Sigmoid colon (tissue), 7 donors: ENCODE results near the gene PREX1. TPM values are rescaled to one million over a fixed set of nuclear protein-coding genes. Genes with fewer than 3 reads are reported as not detected.

Source experiments
- DNase-seq: peaks from one replicate; pipeline ENCODE4 v3.0.0-alpha.2; 2019
- H3K27ac ChIP-seq, 4 donors: fragments of 200-600 bp; sonication (generic); one replicate each; pipeline ENCODE4 v1.5.1; 2016 to 2019; ENCODE audit warnings: mild to moderate bottlenecking in 1 of 4
- H3K27me3 ChIP-seq, 3 donors: fragments of 200-600 bp; sonication (generic); one replicate each; pipeline ENCODE4 v1.5.1; 2019; ENCODE audit warnings: mild to moderate bottlenecking in 1 of 3
- H3K36me3 ChIP-seq, 4 donors: fragments of 200-600 bp; sonication (generic); one replicate each; pipeline ENCODE4 v1.5.1; 2016 to 2019
- H3K4me1 ChIP-seq, 4 donors: fragments of 200-600 bp; sonication (generic); one replicate each; pipeline ENCODE4 v1.5.1; 2017 to 2019
- H3K4me3 ChIP-seq, 4 donors: fragments of 200-600 bp; sonication (generic); one replicate each; pipeline ENCODE4 v1.5.1; 2017 to 2019; ENCODE audit warnings: mild to moderate bottlenecking in 2 of 4, moderate library complexity in 1 of 4
- H3K9me3 ChIP-seq, 4 donors: fragments of 200-600 bp in 3 of 4; sonication (generic) in 3 of 4; one replicate each; pipeline versions ENCODE4 v1.5.1 to v1.6.1; 2013 to 2019
- EP300 ChIP-seq, 4 donors: sonication (generic); formaldehyde crosslinking; IDR thresholded peaks; one replicate each; pipeline ENCODE4 v1.6.1; 2017; ENCODE audit warnings: antibody characterized with exemption in 4 of 4
- POLR2A ChIP-seq, 2 donors: fragments of 450-650 bp; IDR thresholded peaks; one replicate each; pipeline ENCODE4 v1.6.1; 2016; ENCODE audit warnings: antibody characterized with exemption in 2 of 2, mild to moderate bottlenecking in 2 of 2, moderate library complexity in 2 of 2
- POLR2AphosphoS5 ChIP-seq, 4 donors: sonication (generic); formaldehyde crosslinking; IDR thresholded peaks; one replicate each; pipeline ENCODE4 v1.6.1; 2017; ENCODE audit warnings: antibody characterized with exemption in 4 of 4
- WGBS, 2 donors: extraction: QIAGEN DNeasy Blood & Tissue Kit; methylation state at CpG; one replicate each; pipeline ENCODE4 v1.1.7; 2013; 5-methylcytosine and 5-hydroxymethylcytosine counted together
- intact Hi-C: fragments of 100-400 bp; cut with DNase I; formaldehyde crosslinking; loops from one replicate; pipeline ENCODE4 v1.15.1; 2023
- polyA plus RNA-seq, 3 donors: library from polyadenylated mRNA; stranded (reverse); fragments of 200-250 nt; gene quantifications; one replicate each; pipeline ENCODE4 v1.2.3, GENCODE V29; 2013
- total RNA-seq, 4 donors: library from RNA; depleted of rRNA; stranded (reverse); fragments of >200 nt; gene quantifications; one replicate each; pipeline ENCODE4 v1.1.0, GENCODE V29; 2016
- TF ChIP-seq, protein P1 (sequence below), 4 experiments: fragments of 450-650 bp in 3 of 4; fragments of 200-600 bp in 1 of 4; IDR thresholded peaks; one replicate each; pipeline ENCODE4 v1.5.1; 2016 to 2019; ENCODE audit warnings: antibody characterized with exemption in 4 of 4, mild to moderate bottlenecking in 3 of 4, moderate library complexity in 2 of 4
- donor health status: healthy with polysubstance abuse.
- donor health status: Bipolar disorder and iron deficiency.
- donor health status: healthy.

Gene PREX1
- total and polyA plus RNA-seq, 7 donors = 5.4 to 22.9 (median 15.5) TPM

DNA sequence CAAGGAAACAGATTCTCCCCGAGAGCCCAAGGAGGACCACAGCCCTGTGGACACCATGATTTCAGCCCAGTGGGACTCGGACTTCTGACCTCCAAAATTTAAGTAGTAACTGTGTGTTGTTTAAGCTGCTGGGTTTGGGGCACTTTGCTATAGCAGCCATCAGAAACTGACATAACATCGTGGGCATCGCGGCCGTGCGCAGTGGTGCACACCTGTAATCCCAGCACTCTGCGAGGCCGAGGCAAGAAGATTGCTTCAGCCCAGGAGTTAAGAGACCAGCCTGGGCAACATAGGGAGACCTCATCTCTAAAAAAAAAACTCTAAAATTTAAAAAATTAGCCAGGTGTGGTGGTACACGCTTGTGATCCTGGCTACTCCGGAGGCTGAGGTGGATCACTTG is 175.8 kb downstream of the PREX1 start:
- Histone ChIP-seq H3K4me1 (no peaks in the 10 kb centered on the region), H3K9me3 (no peaks in the 10 kb centered on the region), H3K27me3 (no peaks in the 10 kb centered on the region), H3K4me3 (no peak overlapping the region), H3K36me3 (peaks cover 0 to 25% (median 0%) of the 10 kb centered on the region in 4 donors), H3K27ac (no peak overlapping the region)
- intact Hi-C loops = no loop called here
- DNase-seq = no peak
- WGBS, 2 donors = 95 to 97% methylated on average over 11 of the region's 11 CpGs
- no peak for TF ChIP-seq EP300 (IDR thresholded peaks at IDR 0.05)
- TF ChIP-seq POLR2AphosphoS5 (IDR thresholded peaks at IDR 0.05) = no peak
- TF ChIP-seq, protein P1, sequence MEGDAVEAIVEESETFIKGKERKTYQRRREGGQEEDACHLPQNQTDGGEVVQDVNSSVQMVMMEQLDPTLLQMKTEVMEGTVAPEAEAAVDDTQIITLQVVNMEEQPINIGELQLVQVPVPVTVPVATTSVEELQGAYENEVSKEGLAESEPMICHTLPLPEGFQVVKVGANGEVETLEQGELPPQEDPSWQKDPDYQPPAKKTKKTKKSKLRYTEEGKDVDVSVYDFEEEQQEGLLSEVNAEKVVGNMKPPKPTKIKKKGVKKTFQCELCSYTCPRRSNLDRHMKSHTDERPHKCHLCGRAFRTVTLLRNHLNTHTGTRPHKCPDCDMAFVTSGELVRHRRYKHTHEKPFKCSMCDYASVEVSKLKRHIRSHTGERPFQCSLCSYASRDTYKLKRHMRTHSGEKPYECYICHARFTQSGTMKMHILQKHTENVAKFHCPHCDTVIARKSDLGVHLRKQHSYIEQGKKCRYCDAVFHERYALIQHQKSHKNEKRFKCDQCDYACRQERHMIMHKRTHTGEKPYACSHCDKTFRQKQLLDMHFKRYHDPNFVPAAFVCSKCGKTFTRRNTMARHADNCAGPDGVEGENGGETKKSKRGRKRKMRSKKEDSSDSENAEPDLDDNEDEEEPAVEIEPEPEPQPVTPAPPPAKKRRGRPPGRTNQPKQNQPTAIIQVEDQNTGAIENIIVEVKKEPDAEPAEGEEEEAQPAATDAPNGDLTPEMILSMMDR (IDR thresholded peaks at IDR 0.05) = no peak
- no peak for TF ChIP-seq POLR2A (IDR thresholded peaks at IDR 0.05)

DNA sequence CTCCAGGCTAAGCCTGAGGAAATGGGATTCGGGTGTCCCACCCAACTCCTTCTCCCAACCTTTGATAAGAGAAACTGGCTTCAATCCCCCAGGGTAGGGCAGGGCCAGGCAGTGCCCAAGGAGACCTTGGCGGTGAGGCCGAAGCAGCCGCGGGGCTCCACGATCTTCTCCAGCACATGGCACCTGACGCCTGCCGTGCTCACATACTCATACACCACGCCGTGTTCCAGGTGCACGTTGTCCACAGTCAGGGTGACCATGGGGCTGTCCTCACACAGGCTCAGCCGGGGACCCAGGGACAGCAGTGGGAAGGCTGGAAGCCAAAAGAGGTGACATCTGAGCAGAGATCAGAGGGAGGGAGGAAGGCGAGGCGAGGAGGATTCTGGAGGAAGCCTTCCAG is 176.5 kb downstream of the PREX1 start:
- no peak for TF ChIP-seq POLR2A (IDR thresholded peaks at IDR 0.05)
- TF ChIP-seq EP300 (IDR thresholded peaks at IDR 0.05) = no peak
- TF ChIP-seq, protein P1 (IDR thresholded peaks at IDR 0.05) = no peak
- TF ChIP-seq POLR2AphosphoS5 (IDR thresholded peaks at IDR 0.05) = no peak
- H3K27ac ChIP-seq = no peak overlapping the region
- DNase-seq = no peak
- no peaks in the 10 kb centered on the region for H3K4me1 ChIP-seq
- 94 to 97% methylated on average over 14 of the region's 14 CpGs for WGBS, 2 donors
- intact Hi-C loops = no loop called here
- no peak overlapping the region for H3K4me3 ChIP-seq
- H3K9me3 ChIP-seq = no peaks in the 10 kb centered on the region
- peaks cover 0 to 23% (median 0%) of the 10 kb centered on the region in 4 donors for H3K36me3 ChIP-seq
- no peaks in the 10 kb centered on the region for H3K27me3 ChIP-seq

DNA sequence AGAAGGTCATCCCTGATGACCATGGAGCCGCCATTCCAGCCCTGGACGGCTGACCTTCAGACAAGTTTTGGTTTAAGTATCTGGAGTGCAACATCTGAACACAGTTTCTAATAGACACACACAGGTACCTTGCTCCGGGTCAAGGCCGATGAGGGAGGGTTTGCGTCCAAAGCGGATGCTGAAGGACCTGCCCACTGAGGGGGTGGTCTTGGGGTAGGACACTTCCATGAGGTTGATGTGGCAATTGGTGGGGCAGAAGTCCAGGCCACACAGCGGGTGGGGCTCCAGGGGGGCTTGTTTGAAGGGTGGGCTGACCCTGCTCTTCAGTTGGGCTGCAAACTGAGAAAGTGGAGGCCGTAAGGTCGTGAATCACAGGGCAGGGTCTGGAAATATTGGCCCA is 177.9 kb downstream of the PREX1 start:
- no peak overlapping the region for H3K27ac ChIP-seq
- 96 to 97% methylated on average over 9 of the region's 9 CpGs for WGBS, 2 donors
- DNase-seq = no peak
- TF ChIP-seq, protein P1 (IDR thresholded peaks at IDR 0.05) = no peak
- TF ChIP-seq POLR2A (IDR thresholded peaks at IDR 0.05) (no peak), EP300 (IDR thresholded peaks at IDR 0.05) (no peak), POLR2AphosphoS5 (IDR thresholded peaks at IDR 0.05) (no peak)
- no peaks in the 10 kb centered on the region for H3K9me3 ChIP-seq
- no peaks in the 10 kb centered on the region for H3K27me3 ChIP-seq
- peaks cover 0 to 23% (median 0%) of the 10 kb centered on the region in 4 donors for H3K36me3 ChIP-seq
- no peak overlapping the region for H3K4me3 ChIP-seq
- intact Hi-C loops = no loop called here
- no peaks in the 10 kb centered on the region for H3K4me1 ChIP-seq

DNA sequence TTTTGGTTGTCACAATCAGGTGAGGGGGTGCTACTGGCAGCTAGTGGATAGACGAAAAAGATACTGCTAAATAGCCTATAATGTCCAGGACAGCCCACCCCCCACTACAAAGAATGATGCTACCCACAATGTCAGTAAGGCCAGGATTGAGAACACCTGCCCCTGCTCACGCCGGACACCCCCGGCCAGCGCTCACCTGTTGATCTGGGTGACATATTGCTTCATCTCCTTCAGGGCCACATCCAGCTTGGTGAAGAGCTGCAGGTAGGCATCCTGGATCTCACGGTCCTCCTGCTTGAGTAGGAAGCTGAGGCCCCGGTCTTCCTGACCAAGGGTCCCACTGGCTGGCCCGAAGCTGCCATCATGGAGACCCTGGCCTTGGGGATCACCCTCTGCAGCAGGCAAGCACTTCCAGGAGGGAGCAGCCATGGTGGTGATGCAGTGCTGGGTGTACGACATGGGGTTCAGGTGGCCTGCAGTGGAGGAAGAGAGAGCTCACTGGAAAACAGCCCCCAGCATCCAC is 178.6 kb downstream of the PREX1 start:
- intact Hi-C loops = no loop called here
- Histone ChIP-seq H3K27ac (no peak overlapping the region), H3K9me3 (no peaks in the 10 kb centered on the region), H3K4me3 (no peak overlapping the region), H3K36me3 (peaks cover 0 to 23% (median 1%) of the 10 kb centered on the region in 4 donors), H3K4me1 (no peaks in the 10 kb centered on the region), H3K27me3 (no peaks in the 10 kb centered on the region)
- 89 to 94% methylated on average over 9 of the region's 9 CpGs for WGBS, 2 donors
- DNase-seq = no peak
- TF ChIP-seq POLR2AphosphoS5 (IDR thresholded peaks at IDR 0.05) (no peak), EP300 (IDR thresholded peaks at IDR 0.05) (no peak), POLR2A (IDR thresholded peaks at IDR 0.05) (no peak)
- TF ChIP-seq, protein P1 (IDR thresholded peaks at IDR 0.05) = no peak

DNA sequence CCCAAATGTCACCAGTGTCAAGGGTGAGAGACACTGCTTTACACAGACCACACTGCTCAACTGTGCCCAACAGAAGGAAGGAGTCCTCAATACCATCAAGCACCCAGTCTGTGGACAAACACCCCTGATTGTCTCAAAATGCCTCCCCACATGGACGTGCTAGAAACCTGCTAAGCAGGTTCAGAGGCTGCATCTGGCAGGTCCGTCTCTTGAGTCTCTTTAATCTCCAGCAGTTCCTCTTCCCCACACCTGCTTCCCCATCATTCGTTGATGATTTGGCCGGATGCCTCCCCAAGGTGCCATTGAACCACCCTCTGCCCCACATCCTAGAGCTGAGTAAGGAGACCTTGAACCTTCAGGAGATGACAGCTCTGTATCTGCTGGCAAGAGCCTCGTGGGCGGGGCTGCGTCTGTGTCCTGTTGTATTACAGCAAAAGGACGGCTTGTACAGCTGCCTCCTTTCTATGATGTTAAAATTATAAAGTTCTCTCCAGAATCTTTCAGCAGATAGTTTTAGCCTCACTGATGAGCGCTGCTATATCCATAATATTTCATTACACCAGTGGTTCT is 179.2 kb downstream of the PREX1 start:
- Histone ChIP-seq H3K9me3 (no peaks in the 10 kb centered on the region), H3K4me3 (no peak overlapping the region), H3K27me3 (no peaks in the 10 kb centered on the region), H3K27ac (no peak overlapping the region), H3K36me3 (peaks cover 0 to 23% (median 1%) of the 10 kb centered on the region in 4 donors), H3K4me1 (no peaks in the 10 kb centered on the region)
- intact Hi-C loops = no loop called here
- TF ChIP-seq, protein P1 (IDR thresholded peaks at IDR 0.05) = no peak
- TF ChIP-seq EP300 (IDR thresholded peaks at IDR 0.05) (no peak), POLR2A (IDR thresholded peaks at IDR 0.05) (no peak), POLR2AphosphoS5 (IDR thresholded peaks at IDR 0.05) (no peak)
- no peak for DNase-seq
- 20 to 70% methylated on average over 9 of the region's 9 CpGs for WGBS, 2 donors
